ENCODE measurements around the gene NLRP6. TPM values are rescaled to one million over a fixed set of nuclear protein-coding genes. Genes with fewer than 3 reads are reported as not detected.

NLRP6 gene
- total RNA-seq, 2 experiments from 2014 or later: 14.4 to 14.7 TPM

DNA sequence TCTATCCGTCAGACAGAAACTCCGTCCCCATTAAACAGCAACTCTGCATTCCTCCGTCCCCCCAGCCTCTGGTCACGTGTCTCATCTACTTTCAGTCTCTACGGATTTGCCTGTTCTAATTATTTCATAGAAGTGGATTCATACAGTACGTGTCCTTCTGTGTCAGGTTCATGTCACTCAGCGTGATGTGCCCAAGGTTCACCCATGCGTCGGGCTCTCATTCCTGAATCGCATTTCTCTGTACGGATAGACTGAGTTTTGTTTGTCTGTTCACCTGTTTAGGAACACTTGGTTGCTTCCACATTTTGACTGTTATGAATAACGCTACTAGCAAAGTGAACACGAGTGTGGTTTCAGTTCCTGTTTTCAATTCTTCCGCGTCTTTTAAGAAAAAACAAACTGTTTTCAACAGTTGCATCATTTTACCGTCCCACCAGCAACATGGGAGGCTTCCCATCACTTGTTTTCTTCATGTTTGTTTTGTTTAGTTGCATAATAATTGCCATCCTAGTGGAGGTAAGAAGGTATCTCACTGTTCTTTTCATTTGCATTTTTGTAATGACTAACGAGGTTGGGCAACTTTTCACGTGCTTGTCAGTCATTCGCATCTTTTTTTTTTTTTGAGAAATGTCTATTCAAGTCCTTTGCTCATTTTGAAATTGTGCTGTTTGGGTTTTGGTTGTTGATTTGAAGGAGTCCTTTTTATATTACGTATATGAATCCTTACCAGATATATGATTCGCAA is 8.9 kb upstream of the NLRP6 start:
- H3K4me1 Mint-ChIP-seq (ENCODE audit: low read depth): peaks cover 33% of the 10 kb centered on the region
- ATAC-seq (ENCODE audit: poor library complexity) (peak; percentile 76), DNase-seq (peak in 12 of 14 experiments; percentile 29 to 89 (median 51))
- peak overlapping the region; percentile 94 for H3K27ac Mint-ChIP-seq
- ChIA-PET CTCF (interaction anchor here (1.0 to 3.9 kb wide), 3 partner anchors 18 to 35 kb away, joined by 4 to 22 read pairs (median 4); no protein-coding TSS in a partner anchor), POLR2A (interaction anchor here (0.8 to 8.2 kb wide), 17 partner anchors 12 to 307 kb away, joined by 3 to 185 read pairs (median 12); partner anchors contain the start of genes BET1L, NLRP6, PGGHG and PHRF1)
- peak overlapping the region; percentile 56 for H3K4me3 ChIP-seq (ENCODE audit: low read length)
- no peaks in the 10 kb centered on the region for H3K36me3 ChIP-seq (ENCODE audit: insufficient read depth, low read length)
- H3K27me3 ChIP-seq (ENCODE audit: control insufficient read depth in 1 of 2, insufficient read depth in 2 of 2, low read length in 2 of 2): no peaks in the 10 kb centered on the region
- no peaks in the 10 kb centered on the region for H3K9me3 Mint-ChIP-seq
- H3K4me1 ChIP-seq (ENCODE audit: insufficient read depth, low read length): peaks cover 34% of the 10 kb centered on the region
- peaks cover 3% of the 10 kb centered on the region for H3K36me3 Mint-ChIP-seq (ENCODE audit: low read depth)
- TF ChIP-seq, protein P1, sequence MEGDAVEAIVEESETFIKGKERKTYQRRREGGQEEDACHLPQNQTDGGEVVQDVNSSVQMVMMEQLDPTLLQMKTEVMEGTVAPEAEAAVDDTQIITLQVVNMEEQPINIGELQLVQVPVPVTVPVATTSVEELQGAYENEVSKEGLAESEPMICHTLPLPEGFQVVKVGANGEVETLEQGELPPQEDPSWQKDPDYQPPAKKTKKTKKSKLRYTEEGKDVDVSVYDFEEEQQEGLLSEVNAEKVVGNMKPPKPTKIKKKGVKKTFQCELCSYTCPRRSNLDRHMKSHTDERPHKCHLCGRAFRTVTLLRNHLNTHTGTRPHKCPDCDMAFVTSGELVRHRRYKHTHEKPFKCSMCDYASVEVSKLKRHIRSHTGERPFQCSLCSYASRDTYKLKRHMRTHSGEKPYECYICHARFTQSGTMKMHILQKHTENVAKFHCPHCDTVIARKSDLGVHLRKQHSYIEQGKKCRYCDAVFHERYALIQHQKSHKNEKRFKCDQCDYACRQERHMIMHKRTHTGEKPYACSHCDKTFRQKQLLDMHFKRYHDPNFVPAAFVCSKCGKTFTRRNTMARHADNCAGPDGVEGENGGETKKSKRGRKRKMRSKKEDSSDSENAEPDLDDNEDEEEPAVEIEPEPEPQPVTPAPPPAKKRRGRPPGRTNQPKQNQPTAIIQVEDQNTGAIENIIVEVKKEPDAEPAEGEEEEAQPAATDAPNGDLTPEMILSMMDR (IDR thresholded peaks at IDR 0.05): no peak
- no peaks in the 10 kb centered on the region for H3K27me3 Mint-ChIP-seq
- peaks cover 0 to 5% of the 10 kb centered on the region in 2 experiments for H3K9me3 ChIP-seq (ENCODE audit: control insufficient read depth in 1 of 2, insufficient read depth in 1 of 2, low read length in 2 of 2)
- H3K4me3 Mint-ChIP-seq: peak overlapping the region; percentile 91
- H3K27ac ChIP-seq (ENCODE audit: low read depth in 1 of 2, low read length in 2 of 2): peak overlapping the region; percentile 74 to 84
- intact Hi-C loops (cut with DNase I, micrococcal nuclease): loop anchor here (1.0 to 5.0 kb wide), 6 partner anchors 18 to 62 kb away; partner anchors contain the start of genes BET1L (in 1 of the 2), IFITM2 (in 1 of the 2) and RIC8A (in 1 of the 2)

DNA sequence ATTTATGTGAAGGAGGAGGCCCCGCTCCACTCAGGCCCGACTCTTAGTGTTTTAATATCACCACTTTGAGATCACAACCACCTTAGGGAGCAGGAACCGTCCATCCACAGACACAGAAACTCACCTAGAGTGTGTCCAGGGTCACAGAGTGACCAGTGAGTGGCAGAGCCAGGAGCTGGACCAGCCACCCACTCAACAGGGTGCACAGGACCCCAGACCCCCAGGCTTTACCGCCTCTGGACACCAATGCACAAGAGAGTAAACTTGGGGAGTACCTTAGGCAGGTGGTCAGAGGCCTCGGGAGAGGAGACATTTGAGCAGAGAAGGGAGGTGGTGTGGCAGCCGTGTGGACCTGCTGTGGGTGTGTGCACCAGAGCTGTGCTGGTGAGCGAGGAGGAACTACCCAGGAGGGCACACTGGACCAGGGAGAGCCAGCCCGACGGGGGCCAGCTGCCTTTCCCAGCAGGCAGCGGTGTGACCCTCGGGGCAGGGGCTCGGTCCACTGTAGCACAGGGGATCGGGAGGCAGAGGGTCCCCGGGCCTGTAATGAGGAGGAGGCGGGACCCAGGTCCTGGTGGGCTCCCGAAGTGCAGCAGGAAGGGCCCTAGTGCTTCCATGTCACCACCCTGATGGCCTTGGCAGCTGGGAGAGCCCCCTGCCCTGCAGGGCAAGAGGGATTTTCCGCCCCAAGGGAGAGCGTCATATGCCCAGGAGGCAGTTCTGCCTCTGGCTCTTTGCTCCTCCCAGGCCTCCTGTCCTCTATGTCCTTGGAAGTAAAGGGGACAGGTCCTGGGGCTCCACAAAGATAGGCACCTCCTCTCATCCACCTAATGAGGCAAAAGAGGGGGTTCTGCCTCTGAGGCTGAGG is 7.5 kb upstream of the NLRP6 start:
- H3K9me3 Mint-ChIP-seq: no peaks in the 10 kb centered on the region
- H3K27ac Mint-ChIP-seq: peak overlapping the region; percentile 94
- H3K36me3 ChIP-seq (ENCODE audit: insufficient read depth, low read length): no peaks in the 10 kb centered on the region
- H3K4me3 ChIP-seq (ENCODE audit: low read length): no peak overlapping the region
- H3K27ac ChIP-seq (ENCODE audit: low read depth in 1 of 2, low read length in 2 of 2): peak overlapping the region in 1 of 2 donors; percentile 13
- DNase-seq (peak in 1 of 14 experiments; percentile 32), ATAC-seq (ENCODE audit: poor library complexity) (no peak)
- peaks cover 34% of the 10 kb centered on the region for H3K4me1 ChIP-seq (ENCODE audit: insufficient read depth, low read length)
- POLR2A ChIA-PET: interaction anchor here (7.0 to 8.2 kb wide), 2 partner anchors 10 to 18 kb away, joined by 148 to 185 read pairs; partner anchors contain the start of genes NLRP6 and PGGHG
- intact Hi-C loops (cut with DNase I, micrococcal nuclease): loop anchor here in 1 of 2 experiments (2.0 kb wide), 1 partner anchor 14 kb away; no protein-coding TSS in a partner anchor
- peaks cover 33% of the 10 kb centered on the region for H3K4me1 Mint-ChIP-seq (ENCODE audit: low read depth)
- TF ChIP-seq, protein P1 (IDR thresholded peaks at IDR 0.05): no peak
- H3K9me3 ChIP-seq (ENCODE audit: control insufficient read depth in 1 of 2, insufficient read depth in 1 of 2, low read length in 2 of 2): peaks cover 0 to 5% of the 10 kb centered on the region in 2 experiments
- peaks cover 3% of the 10 kb centered on the region for H3K36me3 Mint-ChIP-seq (ENCODE audit: low read depth)
- H3K4me3 Mint-ChIP-seq: no peak overlapping the region
- CTCF ChIA-PET: interaction anchor here (1.0 to 1.9 kb wide), 3 partner anchors 9 to 20 kb away, joined by 4 to 7 read pairs (median 4); no protein-coding TSS in a partner anchor
- no peaks in the 10 kb centered on the region for H3K27me3 ChIP-seq (ENCODE audit: control insufficient read depth in 1 of 2, insufficient read depth in 2 of 2, low read length in 2 of 2)
- H3K27me3 Mint-ChIP-seq: no peaks in the 10 kb centered on the region

DNA sequence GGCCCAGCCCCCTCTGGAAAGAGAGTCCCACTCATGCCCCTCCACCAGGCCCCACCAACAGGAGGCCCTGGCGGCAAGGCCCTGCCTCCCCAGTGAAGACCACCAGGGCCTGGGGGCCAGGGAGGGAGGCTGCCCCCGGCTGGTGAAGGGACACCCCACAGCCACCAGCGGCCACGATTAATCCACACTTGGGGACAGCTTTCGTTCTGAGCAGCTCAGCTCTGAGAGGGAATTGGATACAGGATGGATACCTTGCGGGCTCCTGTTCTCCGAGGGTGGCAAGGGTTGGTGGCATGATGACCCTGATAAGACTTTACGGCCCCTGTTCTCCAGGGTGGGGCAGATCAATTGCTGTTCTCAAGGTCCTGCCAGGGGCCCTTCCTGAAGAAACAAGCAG is 6.9 kb upstream of the NLRP6 start:
- POLR2A ChIA-PET: interaction anchor here (0.9 to 8.2 kb wide), 3 partner anchors 10 to 46 kb away, joined by 3 to 185 read pairs (median 148); partner anchors contain the start of genes NLRP6 and PGGHG
- peak in 1 of 14 experiments; percentile 24 for DNase-seq
- no peaks in the 10 kb centered on the region for H3K9me3 ChIP-seq (ENCODE audit: control insufficient read depth in 1 of 2, insufficient read depth in 1 of 2, low read length in 2 of 2)
- ATAC-seq (ENCODE audit: poor library complexity): no peak
- peaks cover 34% of the 10 kb centered on the region for H3K4me1 ChIP-seq (ENCODE audit: insufficient read depth, low read length)
- H3K36me3 ChIP-seq (ENCODE audit: insufficient read depth, low read length): no peaks in the 10 kb centered on the region
- peak overlapping the region; percentile 69 for H3K27ac Mint-ChIP-seq
- H3K4me3 Mint-ChIP-seq: no peak overlapping the region
- CTCF ChIA-PET: interaction anchor here (1.0 to 1.9 kb wide), 2 partner anchors 9 to 21 kb away, joined by 4 to 7 read pairs; no protein-coding TSS in a partner anchor
- no peak overlapping the region for H3K27ac ChIP-seq (ENCODE audit: low read depth in 1 of 2, low read length in 2 of 2)
- no peaks in the 10 kb centered on the region for H3K27me3 ChIP-seq (ENCODE audit: control insufficient read depth in 1 of 2, insufficient read depth in 2 of 2, low read length in 2 of 2)
- no peak overlapping the region for H3K4me3 ChIP-seq (ENCODE audit: low read length)
- peaks cover 3% of the 10 kb centered on the region for H3K36me3 Mint-ChIP-seq (ENCODE audit: low read depth)
- TF ChIP-seq, protein P1 (IDR thresholded peaks at IDR 0.05): no peak
- intact Hi-C loops (cut with DNase I, micrococcal nuclease): loop anchor here in 1 of 2 experiments (2.0 kb wide), 1 partner anchor 13 kb away; no protein-coding TSS in a partner anchor
- no peaks in the 10 kb centered on the region for H3K27me3 Mint-ChIP-seq
- no peaks in the 10 kb centered on the region for H3K9me3 Mint-ChIP-seq
- H3K4me1 Mint-ChIP-seq (ENCODE audit: low read depth): peaks cover 33% of the 10 kb centered on the region

All from CD4-positive, alpha-beta T cell (primary cell).